Lower lobe of right lung (tissue), 2 donors: ENCODE results near the gene CADM2. TPM values are rescaled to one million over a fixed set of nuclear protein-coding genes. Genes with fewer than 3 reads are reported as not detected.

Experiments
- ATAC-seq, 2 donors: fragments of 200-7000 bp; cut with Tn5 transposase; one replicate each; pipeline ENCODE4 v1.9.1; 2020 to 2022; ENCODE audit warnings: mild to moderate bottlenecking in 2 of 2, moderate library complexity in 2 of 2
- DNase-seq: peaks from one replicate; pipeline ENCODE4 v3.0.0-alpha.2; 2020
- H3K27ac ChIP-seq: fragments of 200-600 bp; one replicate; pipeline ENCODE4 v1.8.0; 2022
- H3K27me3 ChIP-seq: fragments of 200-600 bp; one replicate; pipeline ENCODE4 v1.8.0; 2022; ENCODE audit warnings: low read depth
- H3K36me3 ChIP-seq: fragments of 200-600 bp; one replicate; pipeline ENCODE4 v1.8.0; 2022; ENCODE audit warnings: mild to moderate bottlenecking
- H3K4me1 ChIP-seq: fragments of 200-600 bp; one replicate; pipeline ENCODE4 v1.8.0; 2022
- H3K4me3 ChIP-seq: fragments of 200-600 bp; one replicate; pipeline ENCODE4 v1.8.0; 2022; ENCODE audit warnings: mild to moderate bottlenecking
- H3K9me3 ChIP-seq: fragments of 200-600 bp; one replicate; pipeline ENCODE4 v1.8.0; 2022
- CTCF ChIP-seq: fragments of 200-600 bp; IDR thresholded peaks from one replicate; pipeline ENCODE4 v1.8.0; 2022; ENCODE audit warnings: antibody characterized with exemption, mild to moderate bottlenecking
- intact Hi-C: fragments of 100-400 bp; cut with DNase I; formaldehyde crosslinking; loops from one replicate; pipeline ENCODE4 v1.11.0; 2022
- total RNA-seq: library from RNA; stranded (reverse); fragmentation: NEBNext Ultra II Directional; extraction: Animal tissue kit (Norgen Biotek cat#: 25700); gene quantifications from one replicate; pipeline ENCODE4 v1.2.1, GENCODE V29; 2021
- donor health status: DM: no; HTN: yes; CAD: no; lungs with severe emphysema.

Gene CADM2
- total RNA-seq, 1 donor from 2014 or later, result 0.83 TPM

GRCh38 chr3:85304360-85304964 is 345.7 kb downstream of the CADM2 start:
- Histone ChIP-seq H3K36me3 (no peaks in the 10 kb centered on the region), H3K27ac (no peak overlapping the region), H3K4me3 (no peak overlapping the region), H3K9me3 (no peaks in the 10 kb centered on the region), H3K4me1 (no peaks in the 10 kb centered on the region), H3K27me3 (no peaks in the 10 kb centered on the region)
- no peak for TF ChIP-seq CTCF
- ATAC-seq (no peak), DNase-seq (no peak)
- intact Hi-C loops, result no loop called here

- ATAC-seq, result no peak
- TF ChIP-seq CTCF, result no peak
- H3K9me3 ChIP-seq, result no peaks in the 10 kb centered on the region
- no peaks in the 10 kb centered on the region for H3K27me3 ChIP-seq
- intact Hi-C loops, result no loop called here
- H3K36me3 ChIP-seq, result no peaks in the 10 kb centered on the region
- no peak overlapping the region for H3K4me3 ChIP-seq
- no peak for DNase-seq
- no peaks in the 10 kb centered on the region for H3K4me1 ChIP-seq
- no peak overlapping the region for H3K27ac ChIP-seq
Measured at GRCh38 chr3:85312331-85312730, 353.5 kb downstream of the CADM2 start.

GRCh38 chr3:85313380-85313779 is 354.6 kb downstream of the CADM2 start:
- Histone ChIP-seq H3K4me3 (no peak overlapping the region), H3K27me3 (no peaks in the 10 kb centered on the region), H3K27ac (no peak overlapping the region), H3K4me1 (no peaks in the 10 kb centered on the region), H3K9me3 (no peaks in the 10 kb centered on the region), H3K36me3 (no peaks in the 10 kb centered on the region)
- intact Hi-C loops, result no loop called here
- ATAC-seq (no peak), DNase-seq (no peak)
- no peak for TF ChIP-seq CTCF

- H3K27ac ChIP-seq, result no peak overlapping the region
- no peak for TF ChIP-seq CTCF
- no peaks in the 10 kb centered on the region for H3K4me1 ChIP-seq
- no peak for DNase-seq
- H3K27me3 ChIP-seq, result no peaks in the 10 kb centered on the region
- no peak for ATAC-seq
- intact Hi-C loops, result no loop called here
- H3K4me3 ChIP-seq, result no peak overlapping the region
- no peaks in the 10 kb centered on the region for H3K9me3 ChIP-seq
- no peaks in the 10 kb centered on the region for H3K36me3 ChIP-seq
Measured at GRCh38 chr3:85316252-85316651, 357.5 kb downstream of the CADM2 start.

GRCh38 chr3:85321892-85322291 is 363.1 kb downstream of the CADM2 start:
- intact Hi-C loops, result no loop called here
- no peak for ATAC-seq
- TF ChIP-seq CTCF, result no peak

More at GRCh38 chr3:85321892-85322291, 363.1 kb downstream of the CADM2 start:
- DNase-seq, result no peak
- no peaks in the 10 kb centered on the region for H3K27me3 ChIP-seq
- H3K4me1 ChIP-seq, result no peaks in the 10 kb centered on the region
- H3K36me3 ChIP-seq, result no peaks in the 10 kb centered on the region
- H3K4me3 ChIP-seq, result no peak overlapping the region
- no peak overlapping the region for H3K27ac ChIP-seq
- H3K9me3 ChIP-seq, result no peaks in the 10 kb centered on the region
